Sigmoid colon (tissue), 4 donors: Measurements from ENCODE around the gene TIMM9.

Experiments used
- POLR2A ChIP-seq, 2 donors: fragments of 450-650 bp; IDR thresholded peaks; one replicate each; pipeline ENCODE4 v1.6.1; 2016; ENCODE audit warnings: antibody characterized with exemption in 2 of 2, mild to moderate bottlenecking in 2 of 2, moderate library complexity in 2 of 2
- POLR2AphosphoS5 ChIP-seq, 4 donors: sonication (generic); formaldehyde crosslinking; IDR thresholded peaks; one replicate each; pipeline ENCODE4 v1.6.1; 2017; ENCODE audit warnings: antibody characterized with exemption in 4 of 4
- TF ChIP-seq, protein P1 (sequence below), 4 experiments: fragments of 450-650 bp in 3 of 4; fragments of 200-600 bp in 1 of 4; IDR thresholded peaks; one replicate each; pipeline ENCODE4 v1.5.1; 2016 to 2019; ENCODE audit warnings: antibody characterized with exemption in 4 of 4, mild to moderate bottlenecking in 3 of 4, moderate library complexity in 2 of 4

DNA sequence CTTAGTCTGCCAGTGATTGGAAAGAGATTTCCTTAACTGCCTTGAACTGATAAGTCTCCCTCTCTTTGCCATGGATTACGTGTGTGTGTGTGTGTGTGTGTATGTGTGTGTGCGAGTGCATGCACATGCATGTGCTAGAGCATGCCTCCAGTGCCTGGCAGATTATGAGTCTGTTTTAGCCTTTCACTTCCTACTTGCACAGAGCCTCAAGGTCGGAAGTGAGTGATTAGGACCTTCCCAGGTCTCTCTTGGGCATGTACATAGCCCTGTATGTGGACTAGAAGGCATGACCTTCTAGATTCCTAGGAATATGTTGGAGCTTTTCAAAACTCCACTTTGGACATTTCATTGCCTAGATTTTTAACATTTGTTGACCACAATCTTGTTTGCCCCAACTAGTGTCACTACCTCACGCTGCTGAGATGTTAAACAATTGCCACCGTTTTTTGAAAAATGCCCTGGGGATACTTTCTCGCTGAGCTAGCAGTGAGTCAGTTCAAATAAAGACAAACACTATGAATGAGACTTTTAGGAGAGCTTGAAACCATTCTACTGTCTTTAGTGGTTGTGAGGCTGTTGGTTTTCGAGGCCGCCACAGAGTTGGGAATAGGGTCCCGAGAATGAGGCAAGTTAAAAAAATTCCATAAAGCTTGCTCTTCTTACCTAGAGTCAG, 28.4 kb upstream of the TIMM9 start:
- TF ChIP-seq POLR2AphosphoS5 (IDR thresholded peaks at IDR 0.05) (no peak), POLR2A (IDR thresholded peaks at IDR 0.05) (no peak)
- TF ChIP-seq, protein P1, sequence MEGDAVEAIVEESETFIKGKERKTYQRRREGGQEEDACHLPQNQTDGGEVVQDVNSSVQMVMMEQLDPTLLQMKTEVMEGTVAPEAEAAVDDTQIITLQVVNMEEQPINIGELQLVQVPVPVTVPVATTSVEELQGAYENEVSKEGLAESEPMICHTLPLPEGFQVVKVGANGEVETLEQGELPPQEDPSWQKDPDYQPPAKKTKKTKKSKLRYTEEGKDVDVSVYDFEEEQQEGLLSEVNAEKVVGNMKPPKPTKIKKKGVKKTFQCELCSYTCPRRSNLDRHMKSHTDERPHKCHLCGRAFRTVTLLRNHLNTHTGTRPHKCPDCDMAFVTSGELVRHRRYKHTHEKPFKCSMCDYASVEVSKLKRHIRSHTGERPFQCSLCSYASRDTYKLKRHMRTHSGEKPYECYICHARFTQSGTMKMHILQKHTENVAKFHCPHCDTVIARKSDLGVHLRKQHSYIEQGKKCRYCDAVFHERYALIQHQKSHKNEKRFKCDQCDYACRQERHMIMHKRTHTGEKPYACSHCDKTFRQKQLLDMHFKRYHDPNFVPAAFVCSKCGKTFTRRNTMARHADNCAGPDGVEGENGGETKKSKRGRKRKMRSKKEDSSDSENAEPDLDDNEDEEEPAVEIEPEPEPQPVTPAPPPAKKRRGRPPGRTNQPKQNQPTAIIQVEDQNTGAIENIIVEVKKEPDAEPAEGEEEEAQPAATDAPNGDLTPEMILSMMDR (IDR thresholded peaks at IDR 0.05) = no peak
